GM21515 (cell line): ENCODE measurements around the gene SH3D19.
"Not testable (repeated sequence)": the region's sequence is repeated elsewhere in the genome, so short reads cannot be mapped to it uniquely, and the experiment has no call there.

Experiments used
- ATAC-seq: cut with Tn5 transposase; IDR thresholded peaks from one replicate; pipeline ENCODE4 v1.9.1; 2021; ENCODE audit not compliant: unreplicated experiment

Gene SH3D19

DNA sequence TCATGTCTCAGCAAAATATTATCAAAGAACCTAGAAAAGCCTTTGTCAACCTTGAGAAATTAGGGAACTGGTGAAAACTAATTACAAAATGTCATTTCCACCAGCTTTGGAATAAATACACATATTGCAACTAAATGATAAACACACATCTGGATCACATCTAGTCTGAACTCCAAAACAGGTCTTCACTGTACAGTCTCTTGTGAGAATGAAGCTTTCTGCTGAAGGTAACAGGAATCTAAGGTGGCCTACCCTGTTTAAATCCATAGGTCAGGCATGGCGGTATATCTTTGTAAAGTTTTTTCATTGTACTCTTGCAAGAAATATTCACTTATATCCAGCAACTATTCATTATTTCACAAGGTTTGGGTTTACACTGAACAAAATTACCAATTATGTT, 1.7 kb downstream of the SH3D19 start:
- no peak for ATAC-seq

- ATAC-seq = no peak
Measured at GRCh38 chr4:151322570-151322969, 2.8 kb downstream of the SH3D19 start.

DNA sequence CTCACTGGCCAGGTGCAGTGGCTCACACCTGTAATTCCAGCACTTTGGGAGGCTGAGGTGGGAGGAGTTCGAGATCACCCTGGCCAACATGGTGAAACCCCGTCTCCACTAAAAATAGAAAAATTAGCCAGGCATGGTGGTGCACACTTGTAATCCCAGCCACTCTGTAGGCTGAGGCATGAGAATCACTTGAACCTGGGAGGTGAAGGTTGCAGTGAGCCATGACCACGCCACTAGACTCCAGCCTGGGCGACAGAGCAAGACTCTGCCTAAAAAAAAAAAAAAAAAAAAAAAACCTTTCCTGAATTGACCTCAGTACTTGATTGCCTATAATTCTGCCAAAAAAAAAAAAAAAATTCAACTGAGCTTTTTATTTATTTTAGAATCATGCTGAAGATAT, 3.2 kb downstream of the SH3D19 start:
- not testable (repeated sequence) for ATAC-seq

DNA sequence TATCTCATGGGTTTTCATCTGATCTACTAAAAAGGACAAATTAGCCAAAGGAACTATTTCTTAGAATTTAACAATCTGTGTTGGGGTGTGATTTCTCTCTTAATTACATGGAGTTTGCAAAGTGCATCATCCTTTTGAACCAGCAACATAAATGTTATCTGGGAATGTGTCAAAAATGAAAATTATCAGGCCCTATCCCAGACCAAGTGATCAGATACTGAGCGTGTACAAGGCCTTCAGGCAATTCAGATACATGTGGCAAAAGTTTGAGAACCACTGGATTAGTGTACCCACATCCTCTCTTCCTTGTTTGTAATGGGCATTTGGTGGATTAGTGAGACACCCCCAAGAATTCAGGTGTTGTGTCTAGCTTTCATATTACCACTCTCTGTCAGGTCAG, 3.8 kb downstream of the SH3D19 start:
- no peak for ATAC-seq

- no peak for ATAC-seq
Measured at GRCh38 chr4:151319490-151319889, 5.9 kb downstream of the SH3D19 start.

DNA sequence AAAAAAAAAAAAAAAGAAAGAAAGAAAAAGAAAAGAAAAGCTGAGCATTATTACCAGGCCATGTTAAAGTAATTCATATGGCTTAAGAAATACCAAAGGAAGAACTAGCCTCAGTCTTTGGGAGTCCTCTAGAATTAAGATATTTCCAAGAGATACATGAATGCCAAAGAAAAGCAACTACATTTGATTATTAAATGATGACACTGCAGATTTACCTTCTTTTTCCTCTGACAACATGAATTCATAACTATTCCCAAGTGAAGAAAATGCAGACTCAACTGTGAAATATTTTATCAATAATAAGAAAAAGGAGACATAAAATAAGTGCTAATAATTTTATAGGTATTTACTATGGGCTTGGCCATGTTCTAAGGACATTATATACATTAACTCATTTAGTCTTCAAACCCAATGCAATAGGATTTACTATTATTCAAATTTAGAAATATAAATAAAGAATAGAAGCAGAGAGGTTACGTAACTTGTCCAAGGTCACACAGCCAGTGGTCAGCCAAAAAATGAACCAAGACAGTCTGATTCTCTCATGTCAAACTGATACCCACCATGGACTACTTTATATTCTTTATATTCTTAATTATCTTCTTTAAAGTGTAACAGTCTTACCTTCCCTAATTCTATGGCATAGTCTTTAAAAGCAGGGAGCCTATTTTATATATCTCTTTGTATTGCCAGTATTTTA, 6.9 kb downstream of the SH3D19 start:
- ATAC-seq = no peak

DNA sequence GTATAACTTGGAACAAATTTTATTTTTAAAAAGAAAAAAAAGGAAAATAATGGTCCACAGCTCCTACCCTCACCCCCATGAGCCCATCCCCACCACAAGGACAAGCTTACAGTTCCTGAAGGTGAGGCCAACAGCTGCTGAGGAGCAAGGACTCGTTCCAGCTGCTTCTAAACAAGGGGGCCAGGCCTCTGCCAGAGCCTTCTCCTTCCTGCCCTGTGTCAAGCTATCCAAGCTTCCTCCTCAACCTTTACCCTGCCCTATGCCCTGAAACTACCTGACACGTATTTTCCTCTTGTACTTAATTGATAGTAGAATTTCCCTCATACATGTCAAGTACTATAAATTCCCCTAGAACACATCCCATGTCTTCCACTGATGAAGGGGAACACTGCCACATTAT, 8.8 kb downstream of the SH3D19 start:
- no peak for ATAC-seq

GRCh38 chr4:151315212-151315886, 10.1 kb downstream of the SH3D19 start:
- no peak for ATAC-seq

DNA sequence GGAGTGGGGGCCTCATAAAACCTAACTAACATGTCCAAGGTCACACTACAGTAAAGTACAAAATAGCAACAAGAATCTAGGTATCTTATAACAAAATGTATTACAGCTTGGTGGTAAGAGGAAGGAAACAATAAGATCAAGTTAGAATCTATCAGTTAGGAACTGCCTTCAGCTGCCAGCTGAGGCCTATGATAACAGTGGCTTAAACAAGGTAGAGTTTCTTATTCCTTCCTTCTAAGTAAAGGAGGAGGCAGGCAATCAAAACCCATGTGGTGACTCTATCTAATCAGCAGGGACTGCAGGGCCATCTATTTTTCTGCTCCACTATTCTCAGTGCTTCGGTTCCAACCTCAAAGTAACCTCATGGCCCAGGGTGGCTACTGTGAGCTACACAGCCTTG, 10.9 kb downstream of the SH3D19 start:
- ATAC-seq = no peak

GRCh38 chr4:151314010-151314355, 11.4 kb downstream of the SH3D19 start:
- no peak for ATAC-seq

- no peak for ATAC-seq
Measured at GRCh38 chr4:151313306-151314009, 11.9 kb downstream of the SH3D19 start.

DNA sequence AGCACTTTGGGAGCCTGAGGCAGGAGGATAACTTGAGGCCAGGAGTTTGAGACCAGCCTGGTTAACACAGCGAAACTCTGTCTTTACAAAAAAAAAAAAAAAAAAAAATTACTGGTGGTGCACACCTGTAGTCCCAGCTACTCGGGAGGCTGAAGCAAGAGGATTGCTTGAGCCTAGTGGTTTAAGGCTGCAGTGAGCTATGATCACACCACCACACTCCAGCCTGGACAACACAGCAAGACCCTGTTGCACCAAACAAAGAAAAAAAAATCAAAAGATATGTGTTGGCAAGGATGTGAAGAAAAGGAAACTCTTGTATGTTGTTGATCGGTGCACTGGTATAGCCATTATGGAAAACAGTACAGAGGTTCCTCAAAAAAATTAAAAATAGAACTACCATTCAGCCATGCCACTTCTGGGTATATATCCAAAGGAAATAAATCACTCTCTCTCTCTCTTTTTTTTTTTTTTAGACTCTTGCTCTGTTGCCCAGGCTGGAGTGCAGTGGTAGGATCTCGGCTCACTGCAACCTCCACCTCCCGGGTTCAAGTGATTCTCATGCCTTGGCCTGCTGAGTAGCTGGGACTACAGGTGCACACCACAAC, 15.2 kb downstream of the SH3D19 start:
- ATAC-seq = no peak

- ATAC-seq = peak; percentile 84
Measured at GRCh38 chr4:151304755-151305154, 20.6 kb downstream of the SH3D19 start.

DNA sequence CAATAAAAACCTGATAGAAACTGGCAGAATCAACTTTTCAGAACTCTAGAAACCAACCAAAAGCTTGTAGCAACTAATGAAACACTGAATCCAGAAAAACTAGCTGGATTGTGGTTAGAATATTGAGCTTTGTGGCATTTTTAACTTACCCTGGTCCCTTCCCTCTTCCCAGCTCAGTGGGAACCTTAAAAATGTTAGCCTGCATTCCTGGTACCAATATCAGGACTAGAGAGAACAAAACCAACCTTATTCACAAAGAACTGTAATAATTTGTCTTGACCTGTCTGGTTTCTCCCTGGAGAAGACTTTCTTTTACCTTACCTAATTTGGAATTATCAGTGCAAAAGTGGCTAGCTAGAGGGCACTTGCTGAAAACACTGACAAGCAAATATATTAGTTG, 21.2 kb downstream of the SH3D19 start:
- ATAC-seq = no peak

DNA sequence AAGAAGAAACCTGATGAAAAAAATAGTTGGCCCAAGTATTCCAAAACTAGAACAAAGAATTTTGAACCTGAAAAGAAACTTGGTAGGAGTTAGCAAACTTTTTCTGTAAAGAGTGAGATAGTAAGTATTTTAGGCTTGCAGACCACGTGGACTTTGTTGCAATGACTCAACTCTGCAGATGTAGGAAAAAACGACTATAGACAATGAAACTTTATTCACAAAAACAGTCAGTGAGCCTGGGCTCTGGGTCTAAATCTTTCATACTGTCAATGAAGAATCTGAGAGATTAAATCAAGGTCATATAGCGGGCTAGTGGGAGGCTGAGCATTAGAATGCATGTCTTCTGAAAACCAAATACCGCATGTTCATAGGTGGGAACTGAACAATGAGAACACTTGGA, 23.0 kb downstream of the SH3D19 start:
- no peak for ATAC-seq

DNA sequence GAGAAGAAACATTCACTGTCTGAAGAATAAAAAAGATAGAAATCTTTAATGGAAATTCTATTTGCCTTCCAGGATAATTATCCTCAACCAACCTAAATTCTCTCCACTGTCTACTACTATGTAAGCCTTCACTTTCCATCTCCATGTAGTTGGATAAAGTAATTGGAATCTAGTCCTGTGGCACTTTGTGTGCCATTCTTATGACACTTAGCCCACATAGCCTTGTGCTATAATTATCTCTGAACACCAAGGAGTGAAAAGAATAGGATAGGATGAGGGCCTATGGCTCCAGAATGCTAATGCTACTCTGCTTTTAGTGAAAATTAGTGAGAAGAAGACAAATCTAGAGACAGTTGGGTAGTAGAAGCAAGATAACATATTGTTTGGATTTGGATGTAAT, 28.2 kb downstream of the SH3D19 start:
- ATAC-seq = no peak

DNA sequence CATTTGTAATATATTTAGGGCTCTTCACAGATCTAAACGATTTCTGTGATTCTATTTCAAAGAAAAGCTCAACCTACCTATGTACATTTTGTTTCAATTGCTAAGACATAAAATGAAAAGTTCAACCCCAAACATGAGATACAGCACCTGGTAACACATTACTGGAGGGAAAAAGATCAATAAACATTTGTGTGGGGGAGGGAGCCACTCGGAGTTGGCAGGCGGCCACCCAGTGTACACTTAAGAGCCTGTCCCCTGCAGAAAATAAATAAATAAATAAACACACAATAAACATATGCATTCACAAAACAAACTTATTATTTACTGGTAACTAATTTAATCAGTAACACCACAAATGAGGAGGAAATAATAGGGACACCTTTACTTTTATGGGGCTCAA, 29.2 kb downstream of the SH3D19 start:
- no peak for ATAC-seq

DNA sequence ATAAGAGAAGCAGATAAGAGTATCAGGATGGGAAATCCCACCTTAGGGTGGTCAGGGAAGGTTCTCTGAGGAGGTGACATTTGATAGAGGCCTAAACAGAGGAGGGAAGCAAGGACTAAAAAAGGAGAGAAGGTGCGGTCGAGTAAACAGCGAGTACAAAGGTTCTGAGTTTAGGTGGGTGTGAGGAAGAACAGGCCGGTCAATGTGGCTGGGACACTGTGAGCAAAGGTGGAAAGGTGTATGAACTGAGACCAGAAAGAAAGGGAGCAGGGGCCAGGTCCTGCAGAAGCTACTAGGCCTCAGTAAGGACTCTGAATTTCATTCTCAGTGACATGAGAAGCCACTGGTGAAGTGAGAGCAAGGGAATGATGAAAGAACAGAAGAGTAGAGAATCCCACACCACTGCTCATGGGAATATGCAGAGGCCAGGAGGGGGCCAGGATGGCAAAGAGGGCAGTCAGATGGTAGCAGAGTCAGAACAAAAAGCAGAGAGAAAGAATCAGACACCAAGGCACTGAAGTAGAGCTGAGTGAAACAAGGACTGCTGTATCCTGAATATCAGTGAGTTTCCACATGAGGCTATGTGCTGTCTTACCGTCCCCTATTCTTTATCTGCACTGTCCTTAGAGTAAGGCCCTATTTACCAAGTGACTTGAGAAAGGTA, 30.4 kb downstream of the SH3D19 start:
- ATAC-seq = no peak

GRCh38 chr4:151292038-151292437, 33.4 kb downstream of the SH3D19 start:
- no peak for ATAC-seq

DNA sequence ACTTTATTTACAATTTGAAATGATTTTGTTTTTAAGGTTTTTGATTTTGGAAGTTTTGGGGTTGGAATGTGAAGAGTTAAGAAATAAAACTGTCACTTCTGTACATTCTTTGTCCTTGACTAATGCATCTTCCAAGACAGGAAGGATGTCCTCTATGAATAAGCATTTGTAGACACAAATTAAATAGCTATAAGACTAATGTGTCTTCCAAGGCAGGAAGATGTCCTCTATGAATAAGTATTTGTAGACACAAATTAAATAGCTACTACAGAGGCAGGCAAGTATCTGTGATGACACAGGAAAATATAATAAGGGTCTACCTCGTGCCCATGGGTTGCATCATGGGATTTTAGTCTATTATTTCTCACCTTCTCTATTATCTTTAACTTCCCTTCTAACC, 33.9 kb downstream of the SH3D19 start:
- ATAC-seq = no peak

DNA sequence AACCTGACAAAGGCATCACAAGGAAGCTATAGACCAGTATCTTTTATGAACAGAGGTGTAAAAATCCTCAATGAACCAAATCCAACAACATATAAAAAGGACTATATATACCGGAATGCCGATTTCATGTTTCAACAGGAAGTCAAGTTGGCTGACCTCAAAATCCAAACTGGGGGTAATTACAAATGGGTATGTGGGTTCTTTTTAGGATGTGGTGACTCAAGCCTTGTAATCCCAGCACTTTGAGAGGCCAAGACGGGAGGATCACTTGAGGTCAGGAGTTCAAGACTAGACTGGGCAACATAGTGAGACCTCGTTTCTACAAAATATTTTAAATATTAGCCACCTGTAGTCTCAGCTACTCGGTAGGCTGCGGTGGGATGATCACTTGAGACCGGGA, 38.0 kb downstream of the SH3D19 start:
- no peak for ATAC-seq
